MM.1S (cell line): Measurements from ENCODE around the gene ARHGAP28.

Experiments used
- EZH2 ChIP-seq: fragments of 300-600 bp; sonication (generic); optimal IDR thresholded peaks from 2 replicates; pipeline ENCODE3; 2017; ENCODE audit warnings: low read depth, mild to moderate bottlenecking, antibody characterized with exemption, low read length, mixed read lengths
- EZH2phosphoT487 ChIP-seq: fragments of 300-600 bp; sonication (generic); IDR thresholded peaks from 2 replicates; pipeline ENCODE4 v1.6.1; 2018; ENCODE audit warnings: antibody characterized with exemption, low read length
- TF ChIP-seq, protein P1 (sequence below): fragments of 300-600 bp; sonication (generic); IDR thresholded peaks from 2 replicates; pipeline ENCODE4 v1.5.1; 2016; ENCODE audit warnings: antibody characterized with exemption, low read length, mixed read lengths

DNA sequence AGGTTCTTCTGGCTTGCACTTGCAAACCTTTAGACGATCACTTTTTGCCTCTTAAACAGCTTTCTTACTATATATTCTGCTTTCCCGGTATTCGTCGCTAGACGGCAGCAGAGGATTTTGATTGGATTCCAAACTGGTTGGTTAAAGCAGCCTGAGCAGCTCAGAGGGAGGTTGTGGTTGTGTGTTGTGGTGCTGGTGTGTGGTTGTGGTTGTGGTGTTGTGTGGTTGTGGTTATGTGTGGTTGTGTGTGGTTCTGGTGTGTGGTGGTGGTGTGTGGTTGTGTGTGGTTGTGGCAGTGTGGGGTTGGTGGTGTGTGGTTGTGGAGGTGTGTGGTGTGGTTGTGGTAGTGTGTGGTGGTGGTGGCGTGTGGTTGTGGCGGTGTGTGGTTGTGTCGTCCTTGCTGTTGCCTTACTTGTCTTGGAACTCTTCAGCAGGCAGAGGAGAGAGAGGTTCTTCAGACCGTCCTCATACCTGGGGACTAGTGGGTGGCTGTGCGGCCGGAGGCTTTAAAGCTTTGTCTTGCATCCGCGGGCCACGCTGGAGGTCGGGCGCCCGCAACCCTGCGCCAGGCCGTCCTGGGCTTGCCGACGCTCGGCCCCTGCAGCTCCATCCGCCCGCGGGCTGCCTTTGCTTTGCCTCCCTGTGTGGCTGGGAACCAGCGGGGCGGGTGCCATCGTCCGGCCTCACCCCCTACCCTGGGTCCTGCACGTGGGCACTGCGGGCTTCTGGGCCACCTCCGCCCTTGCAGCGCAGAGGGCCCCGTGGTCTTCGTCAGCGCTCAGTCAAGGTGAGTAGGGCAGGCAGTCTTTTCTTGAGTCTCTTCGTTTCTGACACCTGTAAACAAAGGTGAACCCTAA, 190.8 kb downstream of the ARHGAP28 start:
- TF ChIP-seq, protein P1, sequence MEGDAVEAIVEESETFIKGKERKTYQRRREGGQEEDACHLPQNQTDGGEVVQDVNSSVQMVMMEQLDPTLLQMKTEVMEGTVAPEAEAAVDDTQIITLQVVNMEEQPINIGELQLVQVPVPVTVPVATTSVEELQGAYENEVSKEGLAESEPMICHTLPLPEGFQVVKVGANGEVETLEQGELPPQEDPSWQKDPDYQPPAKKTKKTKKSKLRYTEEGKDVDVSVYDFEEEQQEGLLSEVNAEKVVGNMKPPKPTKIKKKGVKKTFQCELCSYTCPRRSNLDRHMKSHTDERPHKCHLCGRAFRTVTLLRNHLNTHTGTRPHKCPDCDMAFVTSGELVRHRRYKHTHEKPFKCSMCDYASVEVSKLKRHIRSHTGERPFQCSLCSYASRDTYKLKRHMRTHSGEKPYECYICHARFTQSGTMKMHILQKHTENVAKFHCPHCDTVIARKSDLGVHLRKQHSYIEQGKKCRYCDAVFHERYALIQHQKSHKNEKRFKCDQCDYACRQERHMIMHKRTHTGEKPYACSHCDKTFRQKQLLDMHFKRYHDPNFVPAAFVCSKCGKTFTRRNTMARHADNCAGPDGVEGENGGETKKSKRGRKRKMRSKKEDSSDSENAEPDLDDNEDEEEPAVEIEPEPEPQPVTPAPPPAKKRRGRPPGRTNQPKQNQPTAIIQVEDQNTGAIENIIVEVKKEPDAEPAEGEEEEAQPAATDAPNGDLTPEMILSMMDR, result peak; percentile 58
- TF ChIP-seq EZH2 (no peak), EZH2phosphoT487 (no peak)
